Measurements from ENCODE around the gene LPCAT2. TPM values are rescaled to one million over a fixed set of nuclear protein-coding genes. Genes with fewer than 3 reads are reported as not detected.
"Not testable (repeated sequence)": the region's sequence is repeated elsewhere in the genome, so short reads cannot be mapped to it uniquely, and the experiment has no call there.

Gene LPCAT2
- total RNA-seq, 1 donor = 23.5 TPM

- no peaks in the 10 kb centered on the region for H3K4me1 ChIP-seq (ENCODE audit: insufficient read depth, low read length)
- TF ChIP-seq CTCF (IDR thresholded peaks at IDR 0.05; ENCODE audit: extremely low read depth, low read depth, low read length) = no peak
- H3K79me2 ChIP-seq (ENCODE audit: insufficient read depth, low read length) = no peaks in the 10 kb centered on the region
- no peak for DNase-seq (ENCODE audit: insufficient read length, low spot score, missing footprints)
- H3K27ac ChIP-seq (ENCODE audit: low read depth, low read length) = no peak overlapping the region
- no peak overlapping the region for H3K4me2 ChIP-seq (ENCODE audit: insufficient read depth, low read length)
- H3K36me3 ChIP-seq (ENCODE audit: insufficient read depth, low read length) = no peaks in the 10 kb centered on the region
- H3K27me3 ChIP-seq (ENCODE audit: insufficient read depth, low read length) = peaks cover 13% of the 10 kb centered on the region
- no peaks in the 10 kb centered on the region for H3K9me3 ChIP-seq (ENCODE audit: low read depth, low read length)
- no peaks in the 10 kb centered on the region for H4K20me1 ChIP-seq (ENCODE audit: insufficient read depth, low read length)
- no peak overlapping the region for H3K4me3 ChIP-seq (ENCODE audit: insufficient read depth, low read length)
- H2AFZ ChIP-seq (ENCODE audit: low read length) = no peak overlapping the region
These were observed 89.1 kb downstream of the LPCAT2 start for GRCh38 chr16:55597928-55598327.

GRCh38 chr16:55605754-55606336 lies 97.0 kb downstream of the LPCAT2 start:
- no peak for TF ChIP-seq CTCF (IDR thresholded peaks at IDR 0.05; ENCODE audit: extremely low read depth, low read depth, low read length)
- DNase-seq (ENCODE audit: insufficient read length, low spot score, missing footprints) = no peak
- H4K20me1 ChIP-seq (ENCODE audit: insufficient read depth, low read length) = no peaks in the 10 kb centered on the region

GRCh38 chr16:55613613-55614335 lies 104.9 kb downstream of the LPCAT2 start:
- DNase-seq (ENCODE audit: insufficient read length, low spot score, missing footprints) = no peak
- no peaks in the 10 kb centered on the region for H3K27me3 ChIP-seq (ENCODE audit: insufficient read depth, low read length)
- no peaks in the 10 kb centered on the region for H3K9me3 ChIP-seq (ENCODE audit: low read depth, low read length)
- H4K20me1 ChIP-seq (ENCODE audit: insufficient read depth, low read length) = no peaks in the 10 kb centered on the region
- no peak overlapping the region for H3K4me2 ChIP-seq (ENCODE audit: insufficient read depth, low read length)
- no peaks in the 10 kb centered on the region for H3K36me3 ChIP-seq (ENCODE audit: insufficient read depth, low read length)
- no peaks in the 10 kb centered on the region for H3K4me1 ChIP-seq (ENCODE audit: insufficient read depth, low read length)
- H3K4me3 ChIP-seq (ENCODE audit: insufficient read depth, low read length) = no peak overlapping the region
- no peak overlapping the region for H2AFZ ChIP-seq (ENCODE audit: low read length)
- no peak for TF ChIP-seq CTCF (IDR thresholded peaks at IDR 0.05; ENCODE audit: extremely low read depth, low read depth, low read length)
- H3K79me2 ChIP-seq (ENCODE audit: insufficient read depth, low read length) = no peaks in the 10 kb centered on the region
- no peak overlapping the region for H3K27ac ChIP-seq (ENCODE audit: low read depth, low read length)

More at GRCh38 chr16:55605754-55606336, 97.0 kb downstream of the LPCAT2 start:
- no peaks in the 10 kb centered on the region for H3K79me2 ChIP-seq (ENCODE audit: insufficient read depth, low read length)
- no peaks in the 10 kb centered on the region for H3K4me1 ChIP-seq (ENCODE audit: insufficient read depth, low read length)
- H3K27ac ChIP-seq (ENCODE audit: low read depth, low read length) = no peak overlapping the region
- no peaks in the 10 kb centered on the region for H3K27me3 ChIP-seq (ENCODE audit: insufficient read depth, low read length)
- no peak overlapping the region for H3K4me2 ChIP-seq (ENCODE audit: insufficient read depth, low read length)
- H2AFZ ChIP-seq (ENCODE audit: low read length) = no peak overlapping the region
- no peak overlapping the region for H3K4me3 ChIP-seq (ENCODE audit: insufficient read depth, low read length)
- H3K9me3 ChIP-seq (ENCODE audit: low read depth, low read length) = no peaks in the 10 kb centered on the region
- no peaks in the 10 kb centered on the region for H3K36me3 ChIP-seq (ENCODE audit: insufficient read depth, low read length)

GRCh38 chr16:55615071-55615470 lies 106.2 kb downstream of the LPCAT2 start:
- H3K4me1 ChIP-seq (ENCODE audit: insufficient read depth, low read length) = no peaks in the 10 kb centered on the region
- H4K20me1 ChIP-seq (ENCODE audit: insufficient read depth, low read length) = no peaks in the 10 kb centered on the region
- no peak for TF ChIP-seq CTCF (IDR thresholded peaks at IDR 0.05; ENCODE audit: extremely low read depth, low read depth, low read length)
- H3K27me3 ChIP-seq (ENCODE audit: insufficient read depth, low read length) = no peaks in the 10 kb centered on the region
- no peaks in the 10 kb centered on the region for H3K9me3 ChIP-seq (ENCODE audit: low read depth, low read length)
- H3K36me3 ChIP-seq (ENCODE audit: insufficient read depth, low read length) = no peaks in the 10 kb centered on the region
- H2AFZ ChIP-seq (ENCODE audit: low read length) = no peak overlapping the region
- no peak overlapping the region for H3K4me3 ChIP-seq (ENCODE audit: insufficient read depth, low read length)
- DNase-seq (ENCODE audit: insufficient read length, low spot score, missing footprints) = no peak
- no peaks in the 10 kb centered on the region for H3K79me2 ChIP-seq (ENCODE audit: insufficient read depth, low read length)
- no peak overlapping the region for H3K4me2 ChIP-seq (ENCODE audit: insufficient read depth, low read length)
- no peak overlapping the region for H3K27ac ChIP-seq (ENCODE audit: low read depth, low read length)

GRCh38 chr16:55615670-55616069 lies 106.8 kb downstream of the LPCAT2 start:
- H3K27me3 ChIP-seq (ENCODE audit: insufficient read depth, low read length); H3K4me3 ChIP-seq (ENCODE audit: insufficient read depth, low read length); H3K79me2 ChIP-seq (ENCODE audit: insufficient read depth, low read length); H3K4me1 ChIP-seq (ENCODE audit: insufficient read depth, low read length); DNase-seq (ENCODE audit: insufficient read length, low spot score, missing footprints); H3K36me3 ChIP-seq (ENCODE audit: insufficient read depth, low read length); H3K27ac ChIP-seq (ENCODE audit: low read depth, low read length); H4K20me1 ChIP-seq (ENCODE audit: insufficient read depth, low read length); H3K4me2 ChIP-seq (ENCODE audit: insufficient read depth, low read length); H3K9me3 ChIP-seq (ENCODE audit: low read depth, low read length); H2AFZ ChIP-seq (ENCODE audit: low read length): not testable (repeated sequence)
